Measurements from ENCODE around the gene SLC12A8.

Gene SLC12A8

DNA sequence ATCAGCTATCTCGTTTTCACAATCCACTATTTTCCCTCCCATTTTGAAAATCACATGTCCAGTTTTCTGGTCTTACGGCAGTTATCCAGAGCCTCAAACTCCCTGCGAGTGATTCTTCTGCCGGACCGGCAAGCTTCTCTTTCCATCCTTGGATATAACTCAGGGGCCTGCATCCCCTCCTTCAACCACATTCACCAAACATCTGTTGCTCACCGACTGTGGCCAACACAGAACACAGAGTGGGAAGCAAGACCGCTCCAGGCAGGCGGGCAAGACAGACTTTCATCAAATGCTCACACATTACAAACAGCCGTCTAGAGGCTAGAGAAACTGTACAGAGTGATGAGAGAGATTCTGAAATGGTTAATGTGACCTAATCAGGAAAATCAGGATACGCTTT lies 7.6 kb upstream of the SLC12A8 start:
- TF ChIP-seq, protein P1, sequence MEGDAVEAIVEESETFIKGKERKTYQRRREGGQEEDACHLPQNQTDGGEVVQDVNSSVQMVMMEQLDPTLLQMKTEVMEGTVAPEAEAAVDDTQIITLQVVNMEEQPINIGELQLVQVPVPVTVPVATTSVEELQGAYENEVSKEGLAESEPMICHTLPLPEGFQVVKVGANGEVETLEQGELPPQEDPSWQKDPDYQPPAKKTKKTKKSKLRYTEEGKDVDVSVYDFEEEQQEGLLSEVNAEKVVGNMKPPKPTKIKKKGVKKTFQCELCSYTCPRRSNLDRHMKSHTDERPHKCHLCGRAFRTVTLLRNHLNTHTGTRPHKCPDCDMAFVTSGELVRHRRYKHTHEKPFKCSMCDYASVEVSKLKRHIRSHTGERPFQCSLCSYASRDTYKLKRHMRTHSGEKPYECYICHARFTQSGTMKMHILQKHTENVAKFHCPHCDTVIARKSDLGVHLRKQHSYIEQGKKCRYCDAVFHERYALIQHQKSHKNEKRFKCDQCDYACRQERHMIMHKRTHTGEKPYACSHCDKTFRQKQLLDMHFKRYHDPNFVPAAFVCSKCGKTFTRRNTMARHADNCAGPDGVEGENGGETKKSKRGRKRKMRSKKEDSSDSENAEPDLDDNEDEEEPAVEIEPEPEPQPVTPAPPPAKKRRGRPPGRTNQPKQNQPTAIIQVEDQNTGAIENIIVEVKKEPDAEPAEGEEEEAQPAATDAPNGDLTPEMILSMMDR (IDR thresholded peaks at IDR 0.05; ENCODE audit: low read depth, low read length) = no peak
- DNase-seq (ENCODE audit: extremely low read depth, low read depth) = no peak

- TF ChIP-seq, protein P1 (IDR thresholded peaks at IDR 0.05; ENCODE audit: low read depth, low read length) = no peak
- DNase-seq (ENCODE audit: extremely low read depth, low read depth) = no peak
These were observed 6.7 kb upstream of the SLC12A8 start for GRCh38 chr3:125219261-125219701.

DNA sequence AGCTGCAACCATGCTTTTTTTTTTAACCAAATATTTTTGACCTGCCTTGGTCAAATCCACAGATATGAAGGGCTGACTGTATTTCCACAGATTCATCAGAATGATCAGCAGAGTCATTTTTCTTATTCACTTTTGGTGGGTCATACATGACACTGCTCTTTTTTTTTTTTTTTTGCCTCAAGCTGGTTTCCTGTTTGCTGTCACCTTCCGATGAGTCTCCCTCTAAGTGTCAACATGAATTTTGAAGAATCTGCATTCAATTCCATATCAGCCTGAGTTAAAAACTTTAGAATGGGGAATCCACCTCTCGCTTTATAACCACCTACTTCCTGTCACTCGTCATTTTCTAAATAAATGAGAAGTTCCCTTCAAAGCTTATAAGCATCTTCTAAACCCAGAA lies 2.2 kb upstream of the SLC12A8 start:
- TF ChIP-seq, protein P1 (IDR thresholded peaks at IDR 0.05; ENCODE audit: low read depth, low read length) = no peak
- no peak for DNase-seq (ENCODE audit: extremely low read depth, low read depth)

DNA sequence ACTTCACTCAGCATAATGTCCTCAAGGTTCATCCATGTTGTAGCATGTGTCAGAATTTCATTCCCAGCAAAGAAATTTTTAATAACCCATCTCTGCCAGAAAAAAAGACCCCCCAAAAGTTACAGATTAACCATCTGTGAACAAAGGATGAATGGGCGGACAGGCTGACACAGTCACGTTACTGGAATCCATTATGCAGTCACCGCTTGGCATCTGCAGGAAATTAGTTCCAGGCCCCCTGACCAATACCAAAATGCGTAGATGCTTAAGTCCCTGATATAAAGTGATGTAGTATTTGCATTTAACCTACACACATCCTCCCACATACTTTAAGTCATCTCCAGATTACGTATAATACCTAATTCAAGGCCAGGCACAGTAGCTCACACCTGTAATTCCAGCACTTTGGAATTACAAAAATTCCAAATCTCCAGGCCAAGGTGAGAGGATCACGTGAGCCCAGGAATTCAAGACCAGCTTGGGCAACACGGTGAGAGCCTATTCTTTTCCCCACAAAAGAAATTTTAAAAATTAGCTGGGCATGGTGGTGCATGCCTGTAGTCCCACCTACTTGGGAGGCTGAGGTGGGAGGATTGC lies 1.5 kb upstream of the SLC12A8 start:
- TF ChIP-seq, protein P1 (IDR thresholded peaks at IDR 0.05; ENCODE audit: low read depth, low read length) = no peak
- no peak for DNase-seq (ENCODE audit: extremely low read depth, low read depth)

GRCh38 chr3:125213364-125213755 lies 812 bp upstream of the SLC12A8 start:
- TF ChIP-seq, protein P1 (IDR thresholded peaks at IDR 0.05; ENCODE audit: low read depth, low read length) = no peak
- no peak for DNase-seq (ENCODE audit: extremely low read depth, low read depth)

- TF ChIP-seq, protein P1 (IDR thresholded peaks at IDR 0.05; ENCODE audit: low read depth, low read length) = no peak
- DNase-seq (ENCODE audit: extremely low read depth, low read depth) = no peak
These were observed 448 bp downstream of the SLC12A8 start for GRCh38 chr3:125212091-125212508.

- TF ChIP-seq, protein P1 (IDR thresholded peaks at IDR 0.05; ENCODE audit: low read depth, low read length) = no peak
- DNase-seq (ENCODE audit: extremely low read depth, low read depth) = no peak
These were observed 941 bp downstream of the SLC12A8 start for GRCh38 chr3:125211523-125212090.
